ENCODE measurements around the gene DFFA.
"Not testable (repeated sequence)": the region's sequence is repeated elsewhere in the genome, so short reads cannot be mapped to it uniquely, and the experiment has no call there.

The DFFA gene

DNA sequence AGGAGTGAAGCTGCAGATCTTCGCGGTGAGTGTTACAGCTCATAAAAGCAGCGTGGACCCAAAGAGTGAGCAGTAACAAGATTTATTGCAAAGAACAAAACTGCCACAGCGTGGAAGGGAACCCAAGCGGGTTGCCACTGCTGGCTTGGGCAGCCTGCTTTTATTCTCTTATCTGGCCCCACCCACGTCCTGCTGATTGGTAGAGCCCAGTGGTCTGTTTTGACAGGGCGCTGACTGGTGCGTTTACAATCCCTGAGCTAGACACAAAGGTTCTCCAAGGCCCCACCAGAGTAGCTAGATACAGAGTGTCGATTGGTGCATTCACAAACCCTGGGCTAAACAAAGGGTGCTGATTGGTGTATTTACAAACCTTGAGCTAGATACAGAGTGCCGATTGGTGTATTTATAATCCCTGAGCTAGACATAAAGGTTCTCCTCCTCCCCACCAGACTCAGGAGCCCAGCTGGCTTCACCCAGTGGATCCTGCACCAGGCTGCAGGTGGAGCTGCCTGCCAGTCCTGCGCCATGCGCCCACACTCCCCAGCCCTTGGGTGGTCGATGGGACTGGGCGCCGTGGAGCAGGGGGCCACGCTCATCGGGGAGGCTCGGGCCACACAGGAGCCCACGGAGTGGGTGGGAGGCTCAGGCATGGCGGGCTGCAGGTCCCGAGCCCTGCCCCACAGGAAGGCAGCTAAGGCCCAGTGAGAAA lies 46.3 kb downstream of the DFFA start:
- DNase-seq: not testable (repeated sequence)

DNA sequence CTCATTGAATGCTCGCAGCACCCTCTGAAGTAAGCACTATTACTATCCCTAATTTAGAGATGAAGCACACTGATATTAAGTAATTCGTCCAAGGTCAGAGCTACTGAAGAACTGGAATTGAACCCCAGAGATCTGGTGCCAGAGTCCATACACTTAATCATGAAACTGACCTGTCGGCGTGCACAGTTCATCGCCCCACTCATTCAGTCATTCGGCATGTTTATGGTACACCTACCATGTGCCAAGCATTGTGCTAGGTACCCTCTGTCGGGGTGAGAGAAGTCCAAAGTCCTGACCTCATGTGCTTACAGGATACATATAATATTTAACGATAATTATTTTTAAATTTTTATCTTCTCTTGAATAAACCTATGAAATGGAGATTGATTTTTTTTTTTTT lies 47.7 kb downstream of the DFFA start:
- no peak for DNase-seq

DNA sequence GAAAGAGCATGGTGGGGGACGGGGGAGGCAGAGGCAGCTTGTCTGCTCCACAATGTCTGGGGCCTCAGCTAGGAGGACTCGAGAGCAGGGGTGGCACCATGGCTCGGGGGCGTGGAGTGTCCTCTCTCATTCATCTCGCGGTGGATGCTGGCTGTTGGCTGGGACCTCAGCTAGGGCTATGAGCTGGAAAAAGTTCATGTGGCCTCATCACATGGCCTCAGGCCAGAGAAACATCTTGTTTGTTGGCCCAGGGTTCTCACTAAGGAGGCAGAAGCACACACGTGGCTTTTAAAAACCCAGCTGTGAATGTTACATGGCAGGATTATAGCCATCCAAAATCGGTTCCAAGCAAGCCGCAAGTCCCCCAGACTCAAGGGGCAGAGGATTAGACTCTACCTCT lies 48.3 kb downstream of the DFFA start:
- no peak for DNase-seq

DNA sequence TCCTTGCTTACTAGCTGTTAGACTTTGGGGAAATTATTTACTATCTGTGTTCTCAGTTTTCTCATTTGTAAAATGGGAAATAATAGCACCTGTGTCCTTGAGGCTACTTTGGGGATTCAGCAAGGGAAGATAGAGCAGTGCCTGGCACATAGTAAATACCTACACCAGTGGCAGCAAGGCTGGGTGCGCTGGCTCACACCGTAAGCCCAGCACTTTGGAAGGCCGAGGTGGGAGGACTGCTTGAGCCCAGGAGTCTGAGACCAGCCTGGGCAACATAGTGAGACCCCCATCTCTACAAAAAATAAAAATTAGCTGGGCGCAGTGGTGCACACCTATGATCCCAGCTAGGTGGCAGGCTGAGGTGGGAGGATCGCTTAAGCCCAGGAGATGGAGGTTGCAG lies 50.7 kb downstream of the DFFA start:
- no peak for DNase-seq

DNA sequence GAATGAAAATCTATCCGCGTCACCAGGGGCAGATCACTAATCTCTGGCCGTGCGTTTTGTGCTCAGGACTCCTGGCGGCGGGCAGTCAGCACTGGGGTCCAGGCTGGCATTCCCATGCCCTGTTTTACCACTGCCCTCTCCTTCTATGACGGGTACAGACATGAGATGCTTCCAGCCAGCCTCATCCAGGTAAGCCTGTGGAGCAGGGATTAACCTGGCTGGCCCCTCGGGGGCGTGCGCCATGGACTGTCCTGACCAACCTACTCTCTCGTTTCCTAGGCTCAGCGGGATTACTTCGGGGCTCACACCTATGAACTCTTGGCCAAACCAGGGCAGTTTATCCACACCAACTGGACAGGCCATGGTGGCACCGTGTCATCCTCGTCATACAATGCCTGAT lies 53.0 kb downstream of the DFFA start:
- no peak for DNase-seq

DNA sequence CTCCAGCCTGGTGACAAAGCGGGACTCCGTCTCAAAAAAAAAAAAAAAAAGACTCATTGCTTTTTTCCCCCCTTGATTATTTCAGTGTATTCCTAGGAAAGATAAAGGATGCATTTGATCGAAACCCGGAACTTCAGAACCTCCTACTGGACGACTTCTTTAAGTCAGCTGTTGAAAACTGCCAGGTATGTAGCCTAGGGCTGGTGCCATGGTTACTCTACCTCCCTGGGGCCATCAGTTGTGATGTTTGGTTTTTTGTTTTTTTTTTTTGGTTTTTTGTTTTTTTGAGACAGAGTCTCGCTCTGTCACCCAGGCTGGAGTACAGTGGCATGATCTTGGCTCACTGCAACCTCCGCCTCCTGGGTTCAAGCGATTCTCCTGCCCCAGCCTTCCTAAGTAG lies 53.6 kb downstream of the DFFA start:
- DNase-seq: not testable (repeated sequence)

DNA sequence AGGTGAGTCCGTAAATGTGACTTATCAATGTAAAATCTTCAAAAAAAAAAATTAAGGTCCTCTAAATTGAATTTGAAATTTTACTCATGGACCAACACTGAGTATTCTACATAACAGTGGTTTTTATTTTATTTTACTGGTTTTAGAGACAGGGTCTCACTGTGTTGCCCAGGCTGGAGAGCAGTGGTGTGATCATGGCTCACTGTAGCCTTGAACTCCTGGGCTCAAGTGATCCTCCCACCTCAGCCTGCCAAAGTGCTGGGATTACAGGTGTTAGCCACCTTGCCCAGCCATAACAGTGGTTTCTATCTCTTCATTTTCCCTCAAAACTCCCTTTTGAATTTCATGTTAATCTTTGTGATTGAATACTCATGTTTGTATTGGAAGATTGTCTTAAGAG lies 56.4 kb downstream of the DFFA start:
- DNase-seq: not testable (repeated sequence)

DNA sequence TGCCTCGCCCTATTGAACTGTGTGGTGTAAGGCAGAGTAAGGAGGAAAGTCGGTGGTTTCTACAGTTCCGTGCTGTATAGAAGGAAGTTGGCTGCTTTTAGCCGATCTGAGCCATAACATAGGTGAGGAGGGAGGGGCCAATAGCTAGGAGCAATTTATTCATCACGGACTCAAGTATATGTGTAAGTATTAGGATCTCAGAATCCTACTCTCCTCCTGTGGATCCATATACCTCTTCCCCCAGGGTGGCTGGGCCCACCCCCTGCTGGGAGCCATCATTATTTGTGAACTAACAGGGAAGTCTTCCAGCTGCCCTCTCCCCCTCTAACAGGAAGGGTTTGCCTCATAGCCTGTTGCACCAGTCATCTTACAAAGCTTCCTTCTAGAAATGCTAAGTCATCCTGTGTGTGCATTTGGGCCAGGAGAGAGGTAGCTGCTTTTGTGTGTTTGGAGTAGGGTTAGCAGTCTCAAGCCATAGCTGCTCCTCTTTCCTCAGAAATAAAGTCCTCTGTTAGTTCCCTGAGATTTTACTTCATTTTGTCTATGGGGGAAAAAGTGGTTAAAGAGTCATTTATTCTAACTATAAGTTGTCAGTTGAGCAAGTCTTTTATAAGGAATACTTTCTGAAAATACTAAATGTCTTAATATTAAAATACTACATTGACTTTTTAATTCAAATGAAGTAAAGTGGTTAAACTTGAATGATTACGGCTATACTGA lies 57.0 kb downstream of the DFFA start:
- DNase-seq: no peak

DNA sequence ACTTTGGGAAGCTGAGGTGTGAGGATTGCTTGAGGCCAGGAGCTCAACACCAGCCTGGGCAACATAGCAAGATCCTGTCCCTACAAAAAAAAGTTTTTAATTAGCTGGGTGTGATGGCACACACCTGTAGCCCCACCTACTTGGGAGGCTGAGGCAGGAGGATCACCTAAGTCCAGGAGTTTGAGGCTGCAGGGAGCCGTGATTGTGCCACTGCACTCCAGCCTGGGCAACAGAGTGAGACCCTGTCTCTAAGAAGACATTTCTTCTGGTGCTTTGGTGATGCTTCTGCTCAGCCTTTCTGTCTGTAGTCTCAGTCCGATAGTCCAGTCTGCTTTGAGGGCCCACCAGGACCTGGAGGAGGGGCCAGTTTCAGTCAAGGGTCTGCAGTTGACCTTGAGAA lies 65.1 kb downstream of the DFFA start:
- DNase-seq: no peak

All from stimulated activated CD8-positive, alpha-beta memory T cell treated with anti-CD3 and anti-CD28 coated beads, Interleukin-4, amount 100 ng/mL, for 48 hours (primary cell).